H1 (cell line): ENCODE data around the gene MYH11. TPM values are rescaled to one million over a fixed set of nuclear protein-coding genes. Genes with fewer than 3 reads are reported as not detected.

Source experiments
- CTCF ChIA-PET: fragments of 300-600 bp; sonication (Branson Sonifier 250); formaldehyde crosslinking; loops from one replicate; lab custom pipeline; 2021; ENCODE audit not compliant: partially characterized antibody; lab: Charles Lee
- POLR2A ChIA-PET: fragments of 300-600 bp; sonication (Branson Sonifier 250); formaldehyde crosslinking; loops from one replicate; lab custom pipeline; 2021; ENCODE audit warnings: inconsistent platforms; ENCODE audit not compliant: partially characterized antibody; lab: Charles Lee
- DNase-seq, 2 experiments: peaks; one replicate each; pipeline versions ENCODE4 v3.0.0 to v3.0.0-alpha.2; 2010 to 2022; ENCODE audit warnings: low spot score in 2 of 2, low read depth in 1 of 2, mixed read lengths in 1 of 2
- FAIRE-seq: peaks from 2 replicates; lab custom pipeline; 2011; peaks lifted over from hg19 to GRCh38; lab: Jason Lieb, UNC
- H2AFZ ChIP-seq: 2 replicates; pipeline ENCODE4 v1.8.1; 2012; ENCODE audit warnings: low read length, inconsistent platforms
- H2AK5ac ChIP-seq: 2 replicates; pipeline ENCODE4 v1.6.1; 2013; ENCODE audit warnings: low read depth, low read length
- H2BK120ac ChIP-seq: replicated peaks from 2 replicates; pipeline ENCODE3; 2013; ENCODE audit warnings: low read depth, low read length, inconsistent platforms
- H2BK12ac ChIP-seq: 2 replicates; pipeline ENCODE4 v1.6.1; 2013; ENCODE audit warnings: low read depth, low read length
- H2BK15ac ChIP-seq: 2 replicates; pipeline ENCODE4 v1.6.1; 2013; ENCODE audit warnings: low read length
- H2BK20ac ChIP-seq: 2 replicates; pipeline ENCODE4 v1.6.1; 2013; ENCODE audit warnings: low read length
- H2BK5ac ChIP-seq: 2 replicates; pipeline ENCODE4 v1.6.1; 2013; ENCODE audit warnings: low read depth, low read length
- H3K14ac ChIP-seq: 2 replicates; pipeline ENCODE4 v1.6.1; 2013; ENCODE audit warnings: inconsistent platforms; ENCODE audit not compliant: insufficient read length
- H3K18ac ChIP-seq: 2 replicates; pipeline ENCODE4 v1.6.1; 2013; ENCODE audit warnings: low read length; ENCODE audit errors: extremely low read depth
- H3K23ac ChIP-seq: 2 replicates; pipeline ENCODE4 v1.6.1; 2013; ENCODE audit warnings: inconsistent platforms; ENCODE audit not compliant: insufficient read length
- H3K23me2 ChIP-seq: 2 replicates; pipeline ENCODE4 v1.6.1; 2013; ENCODE audit warnings: low read depth, low read length
- H3K27ac ChIP-seq: 2 replicates; pipeline ENCODE4 v1.6.1; 2011; ENCODE audit warnings: low read depth, low read length, inconsistent platforms
- H3K27me3 ChIP-seq, 4 experiments: replicated peaks in 1 of 4; 1 replicate in 1 of 4; 2 replicates in 3 of 4; pipeline versions ENCODE4 v1.6.1 to v1.8.1; 2011 to 2013; ENCODE audit warnings: low read length in 3 of 4, mild to moderate bottlenecking in 3 of 4, inconsistent platforms in 2 of 4, mixed read lengths in 2 of 4, moderate library complexity in 1 of 4; ENCODE audit not compliant: control insufficient read depth in 3 of 4, insufficient read depth in 3 of 4; ENCODE audit errors: extremely low read depth in 1 of 4
- H3K36me3 ChIP-seq, 4 experiments: 2 replicates each; pipeline versions ENCODE4 v1.6.1 to v1.8.1; 2011 to 2013; ENCODE audit warnings: mild to moderate bottlenecking in 4 of 4, low read length in 3 of 4, moderate library complexity in 2 of 4, control low read depth in 1 of 4, inconsistent platforms in 1 of 4; ENCODE audit not compliant: insufficient read depth in 4 of 4, control insufficient read depth in 2 of 4
- H3K4ac ChIP-seq: replicated peaks from 2 replicates; pipeline ENCODE3; 2013; ENCODE audit warnings: low read length, low read depth, mixed read lengths, inconsistent platforms; ENCODE audit not compliant: insufficient read length
- H3K4me1 ChIP-seq, 4 experiments: replicated peaks in 1 of 4; 1 replicate in 1 of 4; 2 replicates in 3 of 4; pipeline versions ENCODE4 v1.6.1 to v1.8.1; 2011 to 2013; ENCODE audit warnings: low read length in 3 of 4, inconsistent platforms in 2 of 4, mixed read lengths in 1 of 4; ENCODE audit not compliant: insufficient read depth in 4 of 4, control insufficient read depth in 3 of 4
- H3K4me2 ChIP-seq, 2 experiments: 2 replicates each; pipeline versions ENCODE4 v1.6.1 to v1.8.1; 2011 to 2013; ENCODE audit warnings: low read depth in 2 of 2, low read length in 2 of 2, control low read depth in 1 of 2, inconsistent platforms in 1 of 2, mild to moderate bottlenecking in 1 of 2; ENCODE audit not compliant: insufficient read depth in 1 of 2
- H3K4me3 ChIP-seq, 4 experiments: fragments of 200-600, 300-600 bp in 1 of 4; sonication (generic), shearing (Covaris generic), sonication (Bioruptor Twin) in 1 of 4; 2 replicates each; pipeline versions ENCODE4 v1.5.1 to v1.8.1; 2011 to 2016; ENCODE audit warnings: low read length in 4 of 4, low read depth in 3 of 4, control low read depth in 2 of 4, inconsistent platforms in 2 of 4, mild to moderate bottlenecking in 2 of 4, mixed read lengths in 1 of 4, moderate library complexity in 1 of 4; ENCODE audit not compliant: insufficient read depth in 2 of 4; ENCODE audit errors: extremely low read depth in 1 of 4
- H3K56ac ChIP-seq: replicated peaks from 2 replicates; pipeline ENCODE3; 2013; ENCODE audit warnings: low read depth, mild to moderate bottlenecking, mixed read lengths, low read length, inconsistent platforms; ENCODE audit not compliant: insufficient read length
- H3K79me1 ChIP-seq: 2 replicates; pipeline ENCODE4 v1.6.1; 2013; ENCODE audit warnings: low read depth, low read length, control low read depth
- H3K79me2 ChIP-seq, 2 experiments: 2 replicates each; pipeline versions ENCODE4 v1.6.1 to v1.8.1; 2012 to 2013; ENCODE audit warnings: low read length in 2 of 2, mild to moderate bottlenecking in 2 of 2, inconsistent platforms in 1 of 2; ENCODE audit not compliant: insufficient read depth in 2 of 2, control insufficient read depth in 1 of 2
- H3K9ac ChIP-seq, 4 experiments: replicated peaks in 1 of 4; 1 replicate in 1 of 4; 2 replicates in 3 of 4; pipeline versions ENCODE4 v1.6.1 to v1.8.1; 2011 to 2013; ENCODE audit warnings: low read depth in 3 of 4, low read length in 3 of 4, control low read depth in 2 of 4, mild to moderate bottlenecking in 2 of 4, moderate library complexity in 2 of 4, inconsistent platforms in 1 of 4; ENCODE audit errors: extremely low read depth in 1 of 4
- H3K9me3 ChIP-seq, 2 experiments: 2 replicates each; pipeline versions ENCODE4 v1.6.1 to v1.8.1; 2012 to 2013; ENCODE audit warnings: mild to moderate bottlenecking in 2 of 2, moderate library complexity in 2 of 2, control low read depth in 1 of 2, inconsistent platforms in 1 of 2, low read depth in 1 of 2, low read length in 1 of 2, mixed read lengths in 1 of 2; ENCODE audit not compliant: insufficient read depth in 2 of 2
- H4K20me1 ChIP-seq, 2 experiments: replicated peaks in 1 of 2; 2 replicates each; pipeline versions ENCODE3 to v1.8.1; 2011 to 2013; ENCODE audit warnings: inconsistent platforms in 2 of 2, low read length in 2 of 2, mild to moderate bottlenecking in 1 of 2; ENCODE audit not compliant: insufficient read depth in 2 of 2, control insufficient read depth in 1 of 2
- H4K5ac ChIP-seq: 2 replicates; pipeline ENCODE4 v1.6.1; 2013; ENCODE audit warnings: low read length, low read depth, mixed read lengths, inconsistent platforms; ENCODE audit not compliant: insufficient read length
- H4K8ac ChIP-seq: 2 replicates; pipeline ENCODE4 v1.8.0; 2013; ENCODE audit warnings: mild to moderate bottlenecking, moderate library complexity, low read length, inconsistent platforms; ENCODE audit not compliant: insufficient read depth; ENCODE audit errors: extremely low read depth
- H4K91ac ChIP-seq: replicated peaks from 2 replicates; pipeline ENCODE3; 2013; ENCODE audit warnings: low read length, mixed read lengths, inconsistent platforms; ENCODE audit not compliant: insufficient read length
- NANOG ChIP-seq: IDR thresholded peaks from 2 replicates; pipeline ENCODE4 v1.6.1; 2011; ENCODE audit warnings: low read length, low read depth, mild to moderate bottlenecking, inconsistent platforms; ENCODE audit not compliant: insufficient read depth, poor library complexity, severe bottlenecking
- SAP30 ChIP-seq: fragments of 300-600 bp; sonication (generic); IDR thresholded peaks from 2 replicates; pipeline ENCODE4 v1.7.1; 2012; ENCODE audit warnings: low read length, moderate library complexity, mild to moderate bottlenecking, inconsistent platforms; ENCODE audit not compliant: insufficient read depth, insufficient replicate concordance
- SP1 ChIP-seq: IDR thresholded peaks from 2 replicates; pipeline ENCODE4 v1.6.1; 2011; ENCODE audit warnings: low read depth, low read length
- WGBS, 2 experiments: shearing (Covaris generic) in 1 of 2; methylation state at CpG; one replicate each; pipeline versions ENCODE4 v1.1.6 to v1.1.7; 2013 to 2015; ENCODE audit warnings: low lambda C conversion rate in 2 of 2, mixed read lengths in 2 of 2, inconsistent platforms in 1 of 2, low coverage in 1 of 2, missing lambda C conversion rate in 1 of 2; ENCODE audit not compliant: insufficient replicate concordance in 2 of 2, insufficient coverage in 1 of 2, insufficient read length in 1 of 2; ENCODE audit errors: extremely low coverage in 1 of 2, missing lambda C conversion rate in 1 of 2; 5-methylcytosine and 5-hydroxymethylcytosine counted together
- polyA plus RNA-seq, 7 experiments: library from polyadenylated mRNA; depleted of rRNA in 3 of 7; stranded (reverse) in 5 of 7; unstranded in 2 of 7; fragments of >200 nt in 5 of 7; fragments of 200-250 nt in 2 of 7; gene quantifications; 1 replicate in 5 of 7; 2 replicates in 1 of 7; 4 replicates in 1 of 7; pipeline versions ENCODE4 v1.2.1 to v1.2.3, GENCODE V29; 2011 to 2013; ENCODE audit warnings: missing spikeins in 2 of 7, mixed read lengths in 2 of 7
- total RNA-seq: library from RNA; stranded (reverse); fragmentation: NEBNext Ultra II Directional; extraction: Animal tissue kit (Norgen Biotek cat#: 25700); gene quantifications from 2 replicates; pipeline ENCODE4 v1.2.1, GENCODE V29; 2021
- TF ChIP-seq, protein P1 (sequence below): IDR thresholded peaks from 2 replicates; pipeline ENCODE4 v1.6.1; 2012; ENCODE audit warnings: inconsistent platforms

The MYH11 gene
- total and polyA plus RNA-seq, 2 of the 8 experiments (the other 6 are each of a cell fraction or from before 2014, with no cell fraction given): 0.11 to 0.78 TPM

DNA sequence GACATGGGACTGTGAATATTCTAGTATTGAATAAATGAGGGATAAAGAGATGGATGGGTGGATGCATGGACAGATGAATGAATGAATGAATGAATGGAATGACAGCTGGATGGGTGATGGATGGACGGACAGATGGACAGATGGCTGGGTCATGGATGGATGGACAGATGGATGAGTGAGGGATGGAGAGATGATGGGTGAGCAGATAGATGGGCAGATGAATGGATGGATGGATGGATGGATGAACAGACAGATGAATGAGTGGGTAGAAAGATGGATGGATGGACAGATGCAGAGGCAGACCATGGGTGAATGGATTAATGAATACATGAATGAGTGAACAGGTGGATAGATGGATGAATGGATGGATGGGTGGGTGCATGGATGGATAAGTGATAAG lies 96.7 kb downstream of the MYH11 start:
- ChIA-PET POLR2A (no interaction called here), CTCF (interaction anchor here (1.0 to 2.4 kb wide), 6 partner anchors 13 to 65 kb away, joined by 3 to 11 read pairs (median 5); no protein-coding TSS in a partner anchor)
- no peaks in the 10 kb centered on the region for H3K9me3 ChIP-seq
- H3K4me1 ChIP-seq: peaks cover 0 to 2% (median under 1%) of the 10 kb centered on the region in 4 experiments; a peak in 1 of 7 replicates
- no peaks in the 10 kb centered on the region for H3K27me3 ChIP-seq
- H3K23ac ChIP-seq: no peak overlapping the region
- DNase-seq (no peak), FAIRE-seq (no peak)
- no peak overlapping the region for H2BK12ac ChIP-seq
- 85% methylated on average over 1 of the region's 1 CpG; no CpG with 5 or more reads in 1 of the 2 experiments for WGBS, 2 experiments
- no peak overlapping the region for H2AFZ ChIP-seq
- H4K20me1 ChIP-seq: no peaks in the 10 kb centered on the region
- no peak overlapping the region for H2AK5ac ChIP-seq
- H3K4ac ChIP-seq: no peak overlapping the region
- H4K91ac ChIP-seq: no peak overlapping the region
- no peak overlapping the region for H3K14ac ChIP-seq
- H2BK120ac ChIP-seq: no peak overlapping the region
- no peak overlapping the region for H2BK5ac ChIP-seq
- no peak overlapping the region for H4K8ac ChIP-seq
- H3K4me2 ChIP-seq: no peak overlapping the region
- H3K18ac ChIP-seq: no peak overlapping the region
- 0 out of 2 replicates have a peak overlapping the region, but pooled peaks have one; percentile 46 for H2BK15ac ChIP-seq
- no peak overlapping the region for H2BK20ac ChIP-seq
- no peak overlapping the region for H3K56ac ChIP-seq
- no peaks in the 10 kb centered on the region for H3K79me2 ChIP-seq
- H3K9ac ChIP-seq: no peak overlapping the region
- no peak overlapping the region for H3K27ac ChIP-seq
- H4K5ac ChIP-seq: no peak overlapping the region
- no peak overlapping the region for H3K4me3 ChIP-seq
- no peaks in the 10 kb centered on the region for H3K79me1 ChIP-seq
- H3K36me3 ChIP-seq: no peaks in the 10 kb centered on the region
- H3K23me2 ChIP-seq: peaks cover 5% of the 10 kb centered on the region; the same call in 1 of the 2 replicates
- no peak for TF ChIP-seq SP1
- no peak for TF ChIP-seq NANOG
- TF ChIP-seq SAP30: no peak
- TF ChIP-seq, protein P1, sequence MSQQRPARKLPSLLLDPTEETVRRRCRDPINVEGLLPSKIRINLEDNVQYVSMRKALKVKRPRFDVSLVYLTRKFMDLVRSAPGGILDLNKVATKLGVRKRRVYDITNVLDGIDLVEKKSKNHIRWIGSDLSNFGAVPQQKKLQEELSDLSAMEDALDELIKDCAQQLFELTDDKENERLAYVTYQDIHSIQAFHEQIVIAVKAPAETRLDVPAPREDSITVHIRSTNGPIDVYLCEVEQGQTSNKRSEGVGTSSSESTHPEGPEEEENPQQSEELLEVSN: no peak
